Measurements from ENCODE around the gene TNXB.
"Not testable (repeated sequence)": the region's sequence is repeated elsewhere in the genome, so short reads cannot be mapped to it uniquely, and the experiment has no call there.

TNXB gene

GRCh38 chr6:32038878-32039277 lies 70.3 kb downstream of the TNXB start:
- DNase-seq = not testable (repeated sequence)

- DNase-seq = not testable (repeated sequence)
Observed at GRCh38 chr6:32037598-32038524, 71.3 kb downstream of the TNXB start, which contains the start of gene CYP21A2. Gene CYP21A2, plus strand, starts transcription at chr6:32038415. Its CDS starts 8 bp downstream, at chr6:32038423.

GRCh38 chr6:32037136-32037535 lies 72.0 kb downstream of the TNXB start:
- DNase-seq = not testable (repeated sequence)

GRCh38 chr6:32035283-32036013 lies 73.7 kb downstream of the TNXB start:
- DNase-seq = not testable (repeated sequence)

GRCh38 chr6:32029553-32029952 lies 79.6 kb downstream of the TNXB start:
- not testable (repeated sequence) for DNase-seq

- not testable (repeated sequence) for DNase-seq
Observed at GRCh38 chr6:32028631-32029030, 80.5 kb downstream of the TNXB start.

- DNase-seq = not testable (repeated sequence)
Observed at GRCh38 chr6:32022100-32022499, 87.0 kb downstream of the TNXB start.

GRCh38 chr6:32014547-32014946 lies 94.6 kb downstream of the TNXB start, which contains the start of gene C4B:
Gene C4B, plus strand, starts transcription at chr6:32014795. Its CDS starts 51 bp downstream, at chr6:32014846.
- not testable (repeated sequence) for DNase-seq

- not testable (repeated sequence) for DNase-seq
Observed at GRCh38 chr6:32013738-32014137, 95.4 kb downstream of the TNXB start.

GRCh38 chr6:32012941-32013617 lies 96.1 kb downstream of the TNXB start:
- DNase-seq = not testable (repeated sequence)

GRCh38 chr6:32010856-32011530 lies 98.1 kb downstream of the TNXB start:
- not testable (repeated sequence) for DNase-seq

GRCh38 chr6:32009537-32009936 lies 99.6 kb downstream of the TNXB start:
- DNase-seq = not testable (repeated sequence)

GRCh38 chr6:32008616-32009015 lies 100.5 kb downstream of the TNXB start:
- not testable (repeated sequence) for DNase-seq

GRCh38 chr6:32008037-32008436 lies 101.1 kb downstream of the TNXB start:
- DNase-seq = not testable (repeated sequence)

- DNase-seq = not testable (repeated sequence)
Observed at GRCh38 chr6:32007086-32007485, 102.1 kb downstream of the TNXB start.

- not testable (repeated sequence) for DNase-seq
Observed at GRCh38 chr6:32005991-32006529, 103.1 kb downstream of the TNXB start.

GRCh38 chr6:32005538-32005880 lies 103.6 kb downstream of the TNXB start:
- DNase-seq = not testable (repeated sequence)

- not testable (repeated sequence) for DNase-seq
Observed at GRCh38 chr6:32004864-32005537, 104.1 kb downstream of the TNXB start.

- not testable (repeated sequence) for DNase-seq
Observed at GRCh38 chr6:32004393-32004792, 104.7 kb downstream of the TNXB start.

GRCh38 chr6:32003301-32003700 lies 105.8 kb downstream of the TNXB start:
- DNase-seq = not testable (repeated sequence)

GRCh38 chr6:32002546-32003268 lies 106.4 kb downstream of the TNXB start:
- DNase-seq = not testable (repeated sequence)

All from CD4-positive, alpha-beta T cell treated with Interleukin-4 for 1 hour (primary cell).